Pancreas (tissue), 10 donors: ENCODE data around the gene MSRB3. TPM values are rescaled to one million over a fixed set of nuclear protein-coding genes. Genes with fewer than 3 reads are reported as not detected.

Experiments
- ATAC-seq, 4 donors: fragments of 200-7000 bp; cut with Tn5 transposase; one replicate each; pipeline versions ENCODE4 v1.8.0 to v1.9.1; 2020; ENCODE audit warnings: mild to moderate bottlenecking in 4 of 4, moderate library complexity in 4 of 4
- DNase-seq, 6 donors: peaks; one replicate each; pipeline ENCODE4 v3.0.0-alpha.2; 2020
- FAIRE-seq: peaks from 2 replicates; lab custom pipeline; 2012; peaks lifted over from hg19 to GRCh38; lab: Jason Lieb, UNC
- H3K27ac ChIP-seq, 4 donors: fragments of 200-600 bp; sonication (generic); 1 replicate in 3 of 4; 2 replicates in 1 of 4; pipeline versions ENCODE4 v1.5.0 to v1.8.0; 2020
- H3K27me3 ChIP-seq, 4 donors: fragments of 200-600 bp; one replicate each; pipeline ENCODE4 v1.8.0; 2021
- H3K36me3 ChIP-seq, 3 donors: fragments of 200-600 bp; sonication (generic) in 1 of 3; one replicate each; pipeline versions ENCODE4 v1.5.0 to v1.8.0; 2020 to 2021
- H3K4me1 ChIP-seq, 3 donors: fragments of 200-600 bp; one replicate each; pipeline ENCODE4 v1.8.0; 2021
- H3K4me3 ChIP-seq, 4 donors: fragments of 200-600 bp; sonication (generic) in 2 of 4; one replicate each; pipeline versions ENCODE4 v1.5.0 to v1.8.0; 2020 to 2021
- H3K9me3 ChIP-seq, 4 donors: fragments of 200-600 bp; one replicate each; pipeline ENCODE4 v1.8.0; 2021
- CTCF ChIP-seq, 4 donors: fragments of 200-600 bp; sonication (generic) in 3 of 4; IDR thresholded peaks; one replicate each; pipeline versions ENCODE4 v1.5.0 to v1.8.0; 2021; ENCODE audit warnings: antibody characterized with exemption in 4 of 4
- WGBS, 2 donors: extraction: QIAGEN DNeasy Blood & Tissue Kit; methylation state at CpG; one replicate each; pipeline ENCODE4 v1.1.7; 2013; 5-methylcytosine and 5-hydroxymethylcytosine counted together
- intact Hi-C, 3 donors: fragments of 100-400 bp; cut with DNase I; formaldehyde crosslinking; loops; one replicate each; pipeline versions ENCODE4 v1.11.1 to v1.14.2; 2022
- polyA plus RNA-seq, 2 donors: library from polyadenylated mRNA; stranded (reverse); fragments of 200-250 nt; gene quantifications; one replicate each; pipeline ENCODE4 v1.2.3, GENCODE V29; 2013
- total RNA-seq, 6 donors: library from RNA; stranded (reverse); fragmentation: NEBNext Ultra II Directional in 4 of 6; extraction: Animal tissue kit (Norgen Biotek cat#: 25700) in 4 of 6; gene quantifications; one replicate each; pipeline versions ENCODE4 v1.2.1 to v1.2.4, GENCODE V29; 2021 to 2023
- donor health status: healthy with polysubstance abuse.
- donor health status: DM: no; HTN: no; CAD: no; lungs with moderate emphysema.
- donor health status: DM: no; HTN: no; CAD: no.
- donor health status: control.
- donor health status: control.
- donor health status: Bipolar disorder and iron deficiency.
- donor health status: DM: yes; HTN: yes; CAD: no.
- donor health status: DM: no; HTN: no; CAD: no.
- donor health status: DM: no; HTN: no; CAD: no.
- donor health status: DM: yes; HTN: yes; CAD: no.

Gene MSRB3
- total and polyA plus RNA-seq, 8 donors: 3.2 to 11.8 (median 3.9) TPM

- Histone ChIP-seq H3K4me3 (no peak overlapping the region), H3K4me1 (peaks cover 0 to 5% (median 0%) of the 10 kb centered on the region in 3 donors), H3K27ac (no peak overlapping the region), H3K9me3 (no peaks in the 10 kb centered on the region), H3K27me3 (no peaks in the 10 kb centered on the region), H3K36me3 (no peaks in the 10 kb centered on the region)
- DNase-seq (no peak), ATAC-seq (no peak), FAIRE-seq (no peak)
- 65 to 66% methylated on average over 5 of the region's 5 CpGs for WGBS, 2 donors
- intact Hi-C loops: no loop called here
- TF ChIP-seq CTCF (IDR thresholded peaks at IDR 0.05): no peak
These were observed 48.1 kb downstream of the MSRB3 start for GRCh38 chr12:65326616-65327015.

- no peak for TF ChIP-seq CTCF (IDR thresholded peaks at IDR 0.05)
- Histone ChIP-seq H3K9me3 (no peaks in the 10 kb centered on the region), H3K27me3 (no peaks in the 10 kb centered on the region), H3K4me1 (peaks cover 0 to 5% (median 0%) of the 10 kb centered on the region in 3 donors), H3K36me3 (no peaks in the 10 kb centered on the region), H3K4me3 (no peak overlapping the region), H3K27ac (no peak overlapping the region)
- DNase-seq (no peak), FAIRE-seq (no peak), ATAC-seq (peak in 2 of 4 donors; percentile 22 to 43)
- intact Hi-C loops: no loop called here
- 41 to 48% methylated on average over 10 of the region's 10 CpGs for WGBS, 2 donors
These were observed 49.0 kb downstream of the MSRB3 start for GRCh38 chr12:65327207-65328076.

GRCh38 chr12:65329721-65330120 is 51.2 kb downstream of the MSRB3 start:
- FAIRE-seq: no peak
- H3K27ac ChIP-seq: no peak overlapping the region
- no peak for ATAC-seq
- TF ChIP-seq CTCF (IDR thresholded peaks at IDR 0.05): no peak
- no peaks in the 10 kb centered on the region for H3K36me3 ChIP-seq
- H3K27me3 ChIP-seq: no peaks in the 10 kb centered on the region
- no peaks in the 10 kb centered on the region for H3K4me1 ChIP-seq
- 77 to 91% methylated on average over 3 of the region's 3 CpGs for WGBS, 2 donors
- no peaks in the 10 kb centered on the region for H3K9me3 ChIP-seq
- DNase-seq: no peak
- no peak overlapping the region for H3K4me3 ChIP-seq
- intact Hi-C loops: no loop called here

GRCh38 chr12:65330331-65330730 is 51.8 kb downstream of the MSRB3 start:
- Histone ChIP-seq H3K36me3 (no peaks in the 10 kb centered on the region), H3K27me3 (no peaks in the 10 kb centered on the region), H3K27ac (no peak overlapping the region), H3K4me3 (no peak overlapping the region), H3K4me1 (no peaks in the 10 kb centered on the region), H3K9me3 (no peaks in the 10 kb centered on the region)
- intact Hi-C loops: no loop called here
- DNase-seq (no peak), ATAC-seq (no peak), FAIRE-seq (no peak)
- 50 to 60% methylated on average over 3 of the region's 3 CpGs for WGBS, 2 donors
- no peak for TF ChIP-seq CTCF (IDR thresholded peaks at IDR 0.05)

- DNase-seq (no peak), FAIRE-seq (no peak), ATAC-seq (no peak)
- no peaks in the 10 kb centered on the region for H3K36me3 ChIP-seq
- intact Hi-C loops: no loop called here
- H3K4me3 ChIP-seq: no peak overlapping the region
- H3K27me3 ChIP-seq: peaks cover 0 to 1% (median 0%) of the 10 kb centered on the region in 4 donors
- H3K9me3 ChIP-seq: no peaks in the 10 kb centered on the region
- 89 to 93% methylated on average over 8 of the region's 8 CpGs for WGBS, 2 donors
- H3K27ac ChIP-seq: no peak overlapping the region
- no peaks in the 10 kb centered on the region for H3K4me1 ChIP-seq
- no peak for TF ChIP-seq CTCF (IDR thresholded peaks at IDR 0.05)
These were observed 53.0 kb downstream of the MSRB3 start for GRCh38 chr12:65331456-65331855.
